Stomach (tissue), 4 donors: ENCODE results near the gene USP13.

ENCODE experiments used
- POLR2A ChIP-seq, 4 donors: fragments of 450-650 bp; IDR thresholded peaks; one replicate each; pipeline ENCODE4 v1.6.1; 2016; ENCODE audit warnings: antibody characterized with exemption in 4 of 4, control low read depth in 2 of 4, mild to moderate bottlenecking in 1 of 4, moderate library complexity in 1 of 4
- TF ChIP-seq, protein P1 (sequence below), 7 experiments: fragments of 450-650 bp in 4 of 7; fragments of 200-600 bp in 3 of 7; sonication (generic) in 3 of 7; IDR thresholded peaks; one replicate each; pipeline ENCODE4 v1.5.1; 2016 to 2019; ENCODE audit warnings: antibody characterized with exemption in 7 of 7, control low read depth in 2 of 7, mild to moderate bottlenecking in 1 of 7

GRCh38 chr3:179716811-179717210, 64.0 kb downstream of the USP13 start:
- TF ChIP-seq, protein P1, sequence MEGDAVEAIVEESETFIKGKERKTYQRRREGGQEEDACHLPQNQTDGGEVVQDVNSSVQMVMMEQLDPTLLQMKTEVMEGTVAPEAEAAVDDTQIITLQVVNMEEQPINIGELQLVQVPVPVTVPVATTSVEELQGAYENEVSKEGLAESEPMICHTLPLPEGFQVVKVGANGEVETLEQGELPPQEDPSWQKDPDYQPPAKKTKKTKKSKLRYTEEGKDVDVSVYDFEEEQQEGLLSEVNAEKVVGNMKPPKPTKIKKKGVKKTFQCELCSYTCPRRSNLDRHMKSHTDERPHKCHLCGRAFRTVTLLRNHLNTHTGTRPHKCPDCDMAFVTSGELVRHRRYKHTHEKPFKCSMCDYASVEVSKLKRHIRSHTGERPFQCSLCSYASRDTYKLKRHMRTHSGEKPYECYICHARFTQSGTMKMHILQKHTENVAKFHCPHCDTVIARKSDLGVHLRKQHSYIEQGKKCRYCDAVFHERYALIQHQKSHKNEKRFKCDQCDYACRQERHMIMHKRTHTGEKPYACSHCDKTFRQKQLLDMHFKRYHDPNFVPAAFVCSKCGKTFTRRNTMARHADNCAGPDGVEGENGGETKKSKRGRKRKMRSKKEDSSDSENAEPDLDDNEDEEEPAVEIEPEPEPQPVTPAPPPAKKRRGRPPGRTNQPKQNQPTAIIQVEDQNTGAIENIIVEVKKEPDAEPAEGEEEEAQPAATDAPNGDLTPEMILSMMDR (IDR thresholded peaks at IDR 0.05): no peak
- TF ChIP-seq POLR2A (IDR thresholded peaks at IDR 0.05): no peak
